Mesenchymal stem cell (in vitro differentiated cells and primary cell): ENCODE results near the gene C10orf67.
"Not testable (repeated sequence)": the region's sequence is repeated elsewhere in the genome, so short reads cannot be mapped to it uniquely, and the experiment has no call there.

Source experiments
- DNase-seq: peaks from one replicate; pipeline ENCODE4 v3.0.0-alpha.2; 2013
- H2AFZ ChIP-seq: one replicate; pipeline ENCODE4 v1.6.1; 2013; ENCODE audit warnings: low read depth, mild to moderate bottlenecking, control low read depth, inconsistent platforms, low read length, moderate library complexity
- H2AK5ac ChIP-seq: 2 replicates; pipeline ENCODE4 v1.6.1; 2013; ENCODE audit warnings: low read length, moderate library complexity, mild to moderate bottlenecking, inconsistent platforms; ENCODE audit not compliant: severe bottlenecking
- H2BK120ac ChIP-seq: one replicate; pipeline ENCODE4 v1.6.1; 2013; ENCODE audit warnings: low read depth, mild to moderate bottlenecking, inconsistent platforms, low read length, moderate library complexity
- H2BK12ac ChIP-seq, 2 experiments: one replicate each; pipeline ENCODE4 v1.6.1; 2013; ENCODE audit warnings: inconsistent platforms in 2 of 2, low read length in 2 of 2, mild to moderate bottlenecking in 2 of 2, moderate library complexity in 2 of 2, control low read depth in 1 of 2
- H2BK15ac ChIP-seq: one replicate; pipeline ENCODE4 v1.6.1; 2013; ENCODE audit warnings: mild to moderate bottlenecking, low read depth, inconsistent platforms; ENCODE audit not compliant: poor library complexity, severe bottlenecking
- H2BK5ac ChIP-seq: 2 replicates; pipeline ENCODE4 v1.6.1; 2013; ENCODE audit warnings: low read depth, mild to moderate bottlenecking, low read length, control low read depth, inconsistent platforms; ENCODE audit not compliant: poor library complexity, severe bottlenecking
- H3K14ac ChIP-seq, 2 experiments: one replicate each; pipeline ENCODE4 v1.6.1; 2013; ENCODE audit warnings: inconsistent platforms in 2 of 2, low read length in 2 of 2, control low read depth in 1 of 2, mild to moderate bottlenecking in 1 of 2, moderate library complexity in 1 of 2
- H3K18ac ChIP-seq, 2 experiments: one replicate each; pipeline ENCODE4 v1.6.1; 2013; ENCODE audit warnings: inconsistent platforms in 2 of 2, low read length in 2 of 2, control low read depth in 1 of 2, low read depth in 1 of 2, mild to moderate bottlenecking in 1 of 2
- H3K23ac ChIP-seq, 2 experiments: one replicate each; pipeline ENCODE4 v1.6.1; 2013; ENCODE audit warnings: inconsistent platforms in 2 of 2, low read length in 2 of 2, mild to moderate bottlenecking in 2 of 2, moderate library complexity in 2 of 2, control low read depth in 1 of 2
- H3K27ac ChIP-seq: 2 replicates; pipeline ENCODE4 v1.5.1; 2013; ENCODE audit warnings: mild to moderate bottlenecking, moderate library complexity, low read length, control low read depth, inconsistent platforms; ENCODE audit not compliant: poor library complexity, severe bottlenecking
- H3K27me3 ChIP-seq, 2 experiments: 2 replicates each; pipeline versions ENCODE4 v1.6.1 to v1.7.0; 2013; ENCODE audit warnings: low read length in 2 of 2, mild to moderate bottlenecking in 2 of 2, moderate library complexity in 2 of 2, control low read depth in 1 of 2, inconsistent platforms in 1 of 2; ENCODE audit not compliant: control insufficient read depth in 1 of 2, insufficient read depth in 1 of 2
- H3K36me3 ChIP-seq, 2 experiments: 2 replicates each; pipeline versions ENCODE4 v1.6.1 to v1.7.0; 2013; ENCODE audit warnings: low read length in 2 of 2, control low read depth in 1 of 2, inconsistent platforms in 1 of 2, low read depth in 1 of 2, mild to moderate bottlenecking in 1 of 2; ENCODE audit not compliant: insufficient read depth in 2 of 2, control insufficient read depth in 1 of 2
- H3K4ac ChIP-seq, 2 experiments: one replicate each; pipeline ENCODE4 v1.6.1; 2013; ENCODE audit warnings: inconsistent platforms in 2 of 2, low read length in 2 of 2, mild to moderate bottlenecking in 2 of 2, moderate library complexity in 2 of 2, control low read depth in 1 of 2, low read depth in 1 of 2
- H3K4me1 ChIP-seq: 2 replicates; pipeline ENCODE4 v1.6.1; 2013; ENCODE audit warnings: low read depth, low read length, control low read depth; ENCODE audit not compliant: control insufficient read depth, insufficient read depth
- H3K4me2 ChIP-seq: 2 replicates; pipeline ENCODE4 v1.6.1; 2013; ENCODE audit warnings: low read length, mild to moderate bottlenecking, inconsistent platforms; ENCODE audit not compliant: poor library complexity, severe bottlenecking
- H3K4me3 ChIP-seq, 2 experiments: 2 replicates each; pipeline versions ENCODE4 v1.5.1 to v1.7.0; 2013; ENCODE audit warnings: low read length in 2 of 2, mild to moderate bottlenecking in 2 of 2, control low read depth in 1 of 2, low read depth in 1 of 2; ENCODE audit not compliant: insufficient read depth in 1 of 2
- H3K79me1 ChIP-seq: replicated peaks from 2 replicates; pipeline ENCODE4 v1.6.1; 2013; ENCODE audit warnings: mild to moderate bottlenecking, control low read depth, low read length, inconsistent platforms; ENCODE audit not compliant: poor library complexity, severe bottlenecking
- H3K9ac ChIP-seq: 2 replicates; pipeline ENCODE4 v1.7.0; 2013; ENCODE audit warnings: mild to moderate bottlenecking, low read length, moderate library complexity
- H3K9me3 ChIP-seq: 2 replicates; pipeline ENCODE4 v1.7.0; 2013; ENCODE audit warnings: mild to moderate bottlenecking, low read length; ENCODE audit not compliant: control insufficient read depth
- H4K8ac ChIP-seq: one replicate; pipeline ENCODE4 v1.6.1; 2013; ENCODE audit warnings: inconsistent platforms, mild to moderate bottlenecking, low read length, moderate library complexity
- H4K91ac ChIP-seq: one replicate; pipeline ENCODE4 v1.6.1; 2013; ENCODE audit warnings: mild to moderate bottlenecking, low read length, inconsistent platforms
- WGBS: methylation state at CpG from one replicate; pipeline ENCODE4 v1.1.7; 2013; ENCODE audit warnings: mixed read lengths; 5-methylcytosine and 5-hydroxymethylcytosine counted together

The C10orf67 gene

DNA sequence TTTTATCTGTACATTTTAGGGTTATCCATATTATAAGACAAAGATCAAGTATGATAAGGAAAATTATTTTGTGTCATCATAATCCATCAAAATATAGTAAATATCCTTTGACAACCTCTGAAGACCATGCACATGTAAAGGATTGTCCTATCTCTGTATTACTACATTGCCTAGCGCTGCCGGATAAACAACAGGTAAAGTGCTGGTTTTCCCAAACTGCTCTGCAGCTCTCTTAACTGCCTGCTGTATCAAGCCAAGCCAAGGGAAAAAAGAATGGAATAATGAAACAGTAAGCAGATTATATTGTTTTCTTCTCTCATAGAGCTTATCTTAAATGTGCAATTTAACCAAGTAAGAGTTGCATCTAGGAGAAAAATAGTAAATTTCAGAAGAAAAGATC lies 81.7 kb downstream of the C10orf67 start:
- Histone ChIP-seq H2BK15ac (no peak overlapping the region), H2BK12ac (no peak overlapping the region), H2AK5ac (no peak overlapping the region), H2BK5ac (no peak overlapping the region), H3K27me3 (peaks cover 0 to 3% of the 10 kb centered on the region in 2 experiments), H3K18ac (no peak overlapping the region), H3K23ac (no peak overlapping the region), H4K8ac (no peak overlapping the region), H2BK120ac (no peak overlapping the region), H3K14ac (no peak overlapping the region), H3K79me1 (no peaks in the 10 kb centered on the region), H3K9ac (no peak overlapping the region), H2AFZ (no peak overlapping the region), H4K91ac (no peak overlapping the region), H3K36me3 (no peaks in the 10 kb centered on the region), H3K4me3 (no peak overlapping the region), H3K27ac (no peak overlapping the region), H3K9me3 (no peaks in the 10 kb centered on the region), H3K4ac (no peak overlapping the region), H3K4me1 (no peaks in the 10 kb centered on the region), H3K4me2 (no peak overlapping the region)
- whole genome bisulfite sequencing = 81% methylated on average over 2 of the region's 2 CpGs
- no peak for DNase-seq

DNA sequence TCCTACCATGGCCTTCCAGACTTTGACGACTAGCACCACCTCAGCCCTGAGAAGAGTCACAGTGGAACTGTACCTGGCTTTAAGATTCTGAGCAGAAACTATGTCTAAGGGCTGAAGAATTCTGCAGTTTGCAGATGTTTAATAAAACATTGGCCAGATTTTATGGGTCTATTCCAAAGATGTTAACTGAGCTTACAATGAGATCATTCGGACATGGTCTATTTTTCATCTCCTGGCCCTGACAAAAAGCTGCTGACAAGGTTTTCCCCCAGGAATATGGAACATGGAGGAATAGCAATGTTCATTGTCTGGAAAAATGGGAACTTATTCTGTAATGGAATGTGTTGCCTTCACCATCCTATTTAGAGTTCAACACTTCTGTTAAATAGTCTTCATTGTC lies 86.1 kb downstream of the C10orf67 start:
- H2BK120ac ChIP-seq = no peak overlapping the region
- no peak overlapping the region for H3K4me2 ChIP-seq
- no peak overlapping the region for H3K14ac ChIP-seq
- H3K79me1 ChIP-seq = no peaks in the 10 kb centered on the region
- no peak overlapping the region for H3K27ac ChIP-seq
- H2AFZ ChIP-seq = no peak overlapping the region
- H3K4ac ChIP-seq = no peak overlapping the region
- H3K18ac ChIP-seq = no peak overlapping the region
- 95% methylated on average over 2 of the region's 2 CpGs for WGBS
- no peaks in the 10 kb centered on the region for H3K36me3 ChIP-seq
- H2BK12ac ChIP-seq = no peak overlapping the region
- H2BK5ac ChIP-seq = no peak overlapping the region
- H3K9me3 ChIP-seq = no peaks in the 10 kb centered on the region
- no peaks in the 10 kb centered on the region for H3K4me1 ChIP-seq
- H3K27me3 ChIP-seq = peaks cover 0 to 3% of the 10 kb centered on the region in 2 experiments
- H3K4me3 ChIP-seq = no peak overlapping the region
- no peak overlapping the region for H2AK5ac ChIP-seq
- H3K23ac ChIP-seq = no peak overlapping the region
- H4K91ac ChIP-seq = no peak overlapping the region
- DNase-seq = no peak
- H4K8ac ChIP-seq = no peak overlapping the region
- H3K9ac ChIP-seq = no peak overlapping the region
- no peak overlapping the region for H2BK15ac ChIP-seq

DNA sequence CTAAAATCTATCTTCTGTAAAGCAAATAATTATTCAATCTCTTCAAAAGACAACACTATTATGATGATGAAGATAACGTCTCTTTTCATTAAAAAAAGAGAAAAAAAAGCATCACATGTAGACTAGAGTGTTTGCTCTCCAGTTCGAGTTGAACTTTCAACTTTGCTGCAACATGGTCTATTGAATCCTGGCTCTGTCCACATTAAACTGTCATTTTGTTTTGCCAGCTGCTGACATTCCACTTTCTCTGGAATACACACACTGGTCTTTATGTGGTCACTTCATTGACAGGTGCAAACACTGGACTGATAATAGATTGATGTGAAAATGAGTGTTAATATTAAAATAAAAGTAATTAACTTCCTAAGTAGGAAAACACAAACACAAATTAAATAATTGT lies 90.8 kb downstream of the C10orf67 start:
- H2BK120ac ChIP-seq = no peak overlapping the region

DNA sequence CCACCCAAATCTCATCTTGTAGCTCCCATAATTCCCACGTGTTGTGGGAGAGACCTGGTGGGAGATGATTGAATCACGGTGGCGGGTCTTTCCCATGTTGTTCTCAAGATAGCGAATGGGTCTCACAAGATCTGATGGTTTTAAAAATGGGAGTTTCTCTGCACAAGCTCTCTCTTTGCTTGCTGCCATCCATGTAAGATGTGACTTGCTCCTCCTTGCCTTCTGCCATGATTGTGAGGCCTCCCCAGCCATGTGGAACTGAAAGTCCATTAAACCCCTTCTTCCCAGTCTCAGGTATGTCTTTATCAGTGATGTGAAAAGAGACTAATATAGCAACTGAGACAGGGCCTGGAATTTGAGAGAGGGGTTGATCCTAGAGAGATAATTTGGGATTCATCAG lies 91.7 kb downstream of the C10orf67 start:
- not testable (repeated sequence) for H3K4me2 ChIP-seq, H2AK5ac ChIP-seq, H3K4me3 ChIP-seq, DNase-seq, H3K36me3 ChIP-seq, H3K79me1 ChIP-seq, H3K18ac ChIP-seq, H3K4ac ChIP-seq, H3K4me1 ChIP-seq, H3K9me3 ChIP-seq, H4K8ac ChIP-seq, H2AFZ ChIP-seq, H2BK12ac ChIP-seq, H3K9ac ChIP-seq, H3K27ac ChIP-seq, H2BK120ac ChIP-seq, H2BK5ac ChIP-seq, H3K27me3 ChIP-seq, H2BK15ac ChIP-seq, H3K23ac ChIP-seq, H4K91ac ChIP-seq, H3K14ac ChIP-seq
- WGBS = 75% methylated on average over 4 of the region's 4 CpGs

More for the DNA sequence above, 90.8 kb downstream of the C10orf67 start:
- WGBS = 41% methylated on average over 1 of the region's 2 CpGs
- H3K4me1 ChIP-seq = no peaks in the 10 kb centered on the region
- H2AK5ac ChIP-seq = no peak overlapping the region
- H3K4ac ChIP-seq = no peak overlapping the region
- no peak overlapping the region for H2AFZ ChIP-seq
- no peak overlapping the region for H3K4me2 ChIP-seq
- H4K91ac ChIP-seq = no peak overlapping the region
- no peak overlapping the region for H2BK12ac ChIP-seq
- no peak overlapping the region for H3K14ac ChIP-seq
- no peak overlapping the region for H3K4me3 ChIP-seq
- no peaks in the 10 kb centered on the region for H3K79me1 ChIP-seq
- H3K18ac ChIP-seq = no peak overlapping the region
- no peak overlapping the region for H3K23ac ChIP-seq
- no peak overlapping the region for H2BK5ac ChIP-seq
- H2BK15ac ChIP-seq = no peak overlapping the region
- no peak overlapping the region for H3K9ac ChIP-seq
- H3K27ac ChIP-seq = no peak overlapping the region
- H3K9me3 ChIP-seq = no peaks in the 10 kb centered on the region
- no peaks in the 10 kb centered on the region for H3K36me3 ChIP-seq
- DNase-seq = no peak
- peaks cover 0 to 3% of the 10 kb centered on the region in 2 experiments for H3K27me3 ChIP-seq
- no peak overlapping the region for H4K8ac ChIP-seq
